ENCODE results near the gene NR2C2AP. TPM values are rescaled to one million over a fixed set of nuclear protein-coding genes. Genes with fewer than 3 reads are reported as not detected.

The NR2C2AP gene
- total RNA-seq, 4 donors from 2014 or later, result 13.5 to 21.3 (median 15.1) TPM

GRCh38 chr19:19171821-19172532 lies 31.2 kb downstream of the NR2C2AP start:
- DNase-seq (ENCODE audit: low spot score in 2 of 2), result no peak
- Histone ChIP-seq H3K27ac (no peak overlapping the region), H3K27me3 (no peaks in the 10 kb centered on the region), H3K9me3 (no peaks in the 10 kb centered on the region), H3K4me1 (peaks cover 0 to 21% (median 5%) of the 10 kb centered on the region in 4 donors), H3K36me3 (peaks cover 0 to 32% (median 0%) of the 10 kb centered on the region in 3 donors), H3K4me3 (no peak overlapping the region)
- no peak for TF ChIP-seq EP300 (IDR thresholded peaks at IDR 0.05)
- no peak for TF ChIP-seq POLR2A (IDR thresholded peaks at IDR 0.05)
- no peak for TF ChIP-seq CTCF (IDR thresholded peaks at IDR 0.05)
- WGBS, 2 donors, result 47 to 58% methylated on average over 4 to 8 of the region's 8 CpGs

- peaks cover 0 to 22% (median 0%) of the 10 kb centered on the region in 3 donors for H3K36me3 ChIP-seq
- H3K4me1 ChIP-seq, result peaks cover 0 to 21% (median 5%) of the 10 kb centered on the region in 4 donors
- WGBS, 2 donors, result 74 to 85% methylated on average over 6 of the region's 6 CpGs
- TF ChIP-seq POLR2A (IDR thresholded peaks at IDR 0.05) (no peak), EP300 (IDR thresholded peaks at IDR 0.05) (no peak), CTCF (IDR thresholded peaks at IDR 0.05) (no peak)
- no peaks in the 10 kb centered on the region for H3K27me3 ChIP-seq
- no peak overlapping the region for H3K4me3 ChIP-seq
- H3K9me3 ChIP-seq, result no peaks in the 10 kb centered on the region
- no peak for DNase-seq (ENCODE audit: low spot score in 2 of 2)
- H3K27ac ChIP-seq, result no peak overlapping the region
Observed at GRCh38 chr19:19170873-19171672, 32.1 kb downstream of the NR2C2AP start.

- Histone ChIP-seq H3K9me3 (no peaks in the 10 kb centered on the region), H3K4me1 (peaks cover 0 to 21% (median 5%) of the 10 kb centered on the region in 4 donors), H3K27me3 (no peaks in the 10 kb centered on the region), H3K27ac (no peak within 1 kb of the TSS), H3K4me3 (peak within 1 kb of the TSS in 3 of 4 donors; percentile 11 to 35 (median 30)), H3K36me3 (peaks cover 0 to 14% (median 0%) of the 10 kb centered on the region in 3 donors)
- no peak for TF ChIP-seq EP300 (IDR thresholded peaks at IDR 0.05)
- TF ChIP-seq CTCF (IDR thresholded peaks at IDR 0.05), result no peak
- no peak for TF ChIP-seq POLR2A (IDR thresholded peaks at IDR 0.05)
- WGBS, 2 donors, result 10 to 15% methylated on average over 24 to 56 of the region's 56 CpGs
- DNase-seq (ENCODE audit: low spot score in 2 of 2), result peak; percentile 34 to 42
Observed at GRCh38 chr19:19170053-19170872, 33.0 kb downstream of the NR2C2AP start, which contains the start of gene MEF2B. Gene MEF2B, minus strand, starts transcription at chr19:19170263. Its CDS starts 19,528 bp downstream, at chr19:19150735.

- Histone ChIP-seq H3K27me3 (no peaks in the 10 kb centered on the region), H3K9me3 (no peaks in the 10 kb centered on the region), H3K4me1 (peaks cover 0 to 17% (median 5%) of the 10 kb centered on the region in 4 donors), H3K4me3 (peak overlapping the region in 2 of 4 donors; percentile 30 to 35), H3K36me3 (peaks cover 0 to 13% (median 0%) of the 10 kb centered on the region in 3 donors), H3K27ac (no peak overlapping the region)
- no peak for DNase-seq (ENCODE audit: low spot score in 2 of 2)
- 68 to 76% methylated on average over 9 of the region's 9 CpGs for WGBS, 2 donors
- TF ChIP-seq POLR2A (IDR thresholded peaks at IDR 0.05) (no peak), CTCF (IDR thresholded peaks at IDR 0.05) (no peak), EP300 (IDR thresholded peaks at IDR 0.05) (no peak)
Observed at GRCh38 chr19:19169236-19170052, 33.8 kb downstream of the NR2C2AP start.

Measured in tibial nerve (tissue), 4 donors.